ENCODE data around the gene HPSE2. TPM values are rescaled to one million over a fixed set of nuclear protein-coding genes. Genes with fewer than 3 reads are reported as not detected.

The HPSE2 gene
- total RNA-seq, 1 experiment from 2014 or later: 0.20 TPM

DNA sequence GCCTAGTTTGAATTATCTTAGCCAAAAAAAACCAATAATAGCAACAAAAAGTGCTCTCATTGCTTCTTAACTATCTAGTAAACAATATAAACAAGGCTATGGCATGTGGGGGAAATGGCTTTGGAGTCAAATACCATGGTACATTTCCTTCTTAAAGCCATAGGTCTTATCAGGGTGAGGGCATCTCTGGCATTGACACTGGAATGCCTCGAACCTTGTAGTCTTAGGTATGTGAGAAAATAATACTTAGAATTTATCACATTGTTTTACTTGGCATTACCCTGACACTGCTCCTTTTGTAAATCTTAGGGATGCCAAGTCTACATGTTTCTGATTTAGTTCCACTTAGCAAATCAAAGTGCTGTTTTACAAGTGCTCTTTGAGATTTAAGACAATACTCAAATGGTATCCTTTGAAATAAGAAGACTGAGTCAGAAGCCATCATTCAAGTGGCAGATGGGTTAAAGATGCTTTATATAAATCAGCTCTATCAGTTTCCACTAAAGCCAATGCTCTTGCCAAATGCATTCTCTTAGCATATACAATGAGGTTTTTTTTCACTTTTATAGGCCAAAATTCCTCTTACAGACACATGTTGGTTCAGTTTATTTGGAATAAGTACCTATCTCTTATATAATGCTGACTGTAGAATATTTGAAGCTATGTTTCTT, 155.2 kb downstream of the HPSE2 start:
- no peaks in the 10 kb centered on the region for H3K79me2 ChIP-seq (ENCODE audit: insufficient read depth, low read length)
- no peak overlapping the region for H3K14ac ChIP-seq (ENCODE audit: insufficient read depth, low read length)
- no peak overlapping the region for H4K8ac ChIP-seq (replicated peaks; ENCODE audit: insufficient read length, low read depth, low read length)
- Mint-ChIP-seq H3K36me3 (ENCODE audit: insufficient read depth in 1 of 3, low read depth in 3 of 3) (no peaks in the 10 kb centered on the region), H3K4me1 (peaks cover 23% of the 10 kb centered on the region in 2 experiments), H3K4me3 (no peak overlapping the region), H3K27me3 (ENCODE audit: low read depth) (no peaks in the 10 kb centered on the region), H3K27ac (no peak overlapping the region), H3K9me3 (no peaks in the 10 kb centered on the region)
- no peak overlapping the region for H3K4me2 ChIP-seq (ENCODE audit: insufficient read depth, insufficient read length, low read length)
- H4K91ac ChIP-seq (ENCODE audit: insufficient read length, low read depth, low read length): no peak overlapping the region
- H3K18ac ChIP-seq (ENCODE audit: insufficient read length, low read depth, low read length): no peak overlapping the region
- no peak overlapping the region for H3K4ac ChIP-seq (ENCODE audit: low read depth, low read length)
- no peaks in the 10 kb centered on the region for H3K27me3 ChIP-seq (ENCODE audit: insufficient read depth, low read length)
- no CpG with 5 or more reads among the region's 1 CpG for WGBS (ENCODE audit: extremely low coverage, insufficient read length, low lambda C conversion rate)
- H3K23ac ChIP-seq (ENCODE audit: insufficient read length, low read depth, low read length): no peak overlapping the region
- no peaks in the 10 kb centered on the region for H4K20me1 ChIP-seq (ENCODE audit: control insufficient read depth, insufficient read depth, insufficient read length)
- H4K5ac ChIP-seq (ENCODE audit: insufficient read length, low read depth, low read length): no peak overlapping the region
- H2AFZ ChIP-seq (ENCODE audit: low read length): no peak overlapping the region
- no peak overlapping the region for H3K27ac ChIP-seq (ENCODE audit: insufficient read length, low read depth, low read length)
- no peaks in the 10 kb centered on the region for H3K9me3 ChIP-seq (ENCODE audit: control insufficient read depth, low read depth, low read length)
- no peak overlapping the region for H2AK5ac ChIP-seq (ENCODE audit: insufficient read length, low read length)
- no peak overlapping the region for H2BK20ac ChIP-seq (ENCODE audit: low read depth, low read length, poor library complexity, severe bottlenecking)
- no peak overlapping the region for H2BK12ac ChIP-seq (ENCODE audit: insufficient read length, low read depth, low read length)
- no peak overlapping the region for H3K56ac ChIP-seq (ENCODE audit: insufficient read length, low read depth, low read length)
- H3K4me1 ChIP-seq (ENCODE audit: insufficient read depth, low read length): peaks cover 2% of the 10 kb centered on the region; the same call in 1 of the 2 replicates
- TF ChIP-seq, protein P1, sequence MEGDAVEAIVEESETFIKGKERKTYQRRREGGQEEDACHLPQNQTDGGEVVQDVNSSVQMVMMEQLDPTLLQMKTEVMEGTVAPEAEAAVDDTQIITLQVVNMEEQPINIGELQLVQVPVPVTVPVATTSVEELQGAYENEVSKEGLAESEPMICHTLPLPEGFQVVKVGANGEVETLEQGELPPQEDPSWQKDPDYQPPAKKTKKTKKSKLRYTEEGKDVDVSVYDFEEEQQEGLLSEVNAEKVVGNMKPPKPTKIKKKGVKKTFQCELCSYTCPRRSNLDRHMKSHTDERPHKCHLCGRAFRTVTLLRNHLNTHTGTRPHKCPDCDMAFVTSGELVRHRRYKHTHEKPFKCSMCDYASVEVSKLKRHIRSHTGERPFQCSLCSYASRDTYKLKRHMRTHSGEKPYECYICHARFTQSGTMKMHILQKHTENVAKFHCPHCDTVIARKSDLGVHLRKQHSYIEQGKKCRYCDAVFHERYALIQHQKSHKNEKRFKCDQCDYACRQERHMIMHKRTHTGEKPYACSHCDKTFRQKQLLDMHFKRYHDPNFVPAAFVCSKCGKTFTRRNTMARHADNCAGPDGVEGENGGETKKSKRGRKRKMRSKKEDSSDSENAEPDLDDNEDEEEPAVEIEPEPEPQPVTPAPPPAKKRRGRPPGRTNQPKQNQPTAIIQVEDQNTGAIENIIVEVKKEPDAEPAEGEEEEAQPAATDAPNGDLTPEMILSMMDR (conservative IDR thresholded peaks at IDR 0.05): no peak
- H2BK120ac ChIP-seq (ENCODE audit: low read depth, low read length, poor library complexity, severe bottlenecking): no peak overlapping the region
- DNase-seq: no peak
- no peak overlapping the region for H3T11ph ChIP-seq (ENCODE audit: low read length)
- no peak overlapping the region for H2BK15ac ChIP-seq (ENCODE audit: low read depth, low read length)
- no peaks in the 10 kb centered on the region for H3K23me2 ChIP-seq (ENCODE audit: insufficient read length, low read depth, low read length, poor library complexity, severe bottlenecking)
- H3K9ac ChIP-seq (ENCODE audit: extremely low read depth, insufficient read length, low read length): no peak overlapping the region
- H2BK5ac ChIP-seq (ENCODE audit: insufficient read length, low read length): no peak overlapping the region
- H3K79me1 ChIP-seq (ENCODE audit: insufficient read depth, low read depth, low read length, poor library complexity, severe bottlenecking): no peaks in the 10 kb centered on the region
